Measurements from ENCODE around the gene MYOZ1. TPM values are rescaled to one million over a fixed set of nuclear protein-coding genes. Genes with fewer than 3 reads are reported as not detected.
"Not testable (repeated sequence)": the region's sequence is repeated elsewhere in the genome, so short reads cannot be mapped to it uniquely, and the experiment has no call there.

The MYOZ1 gene, protein sequence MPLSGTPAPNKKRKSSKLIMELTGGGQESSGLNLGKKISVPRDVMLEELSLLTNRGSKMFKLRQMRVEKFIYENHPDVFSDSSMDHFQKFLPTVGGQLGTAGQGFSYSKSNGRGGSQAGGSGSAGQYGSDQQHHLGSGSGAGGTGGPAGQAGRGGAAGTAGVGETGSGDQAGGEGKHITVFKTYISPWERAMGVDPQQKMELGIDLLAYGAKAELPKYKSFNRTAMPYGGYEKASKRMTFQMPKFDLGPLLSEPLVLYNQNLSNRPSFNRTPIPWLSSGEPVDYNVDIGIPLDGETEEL
- total RNA-seq = 1 to 10 TPM in 3 of 9 donors, under 1 TPM in 5, not detected in 1; 0.23 to 2.5 (median 0.74) TPM
- under 1 TPM; 0.28 to 0.76 TPM for polyA plus RNA-seq
- long read RNA-seq, donor 1, partial matches to known transcripts = 0 of 2 reads
- long read RNA-seq, donor 1, other reads (novel, unspliced or antisense) = 1 of 2 reads
- long read RNA-seq, donor 2 = 0 reads
- long read RNA-seq, donor 3 = 0 reads

DNA sequence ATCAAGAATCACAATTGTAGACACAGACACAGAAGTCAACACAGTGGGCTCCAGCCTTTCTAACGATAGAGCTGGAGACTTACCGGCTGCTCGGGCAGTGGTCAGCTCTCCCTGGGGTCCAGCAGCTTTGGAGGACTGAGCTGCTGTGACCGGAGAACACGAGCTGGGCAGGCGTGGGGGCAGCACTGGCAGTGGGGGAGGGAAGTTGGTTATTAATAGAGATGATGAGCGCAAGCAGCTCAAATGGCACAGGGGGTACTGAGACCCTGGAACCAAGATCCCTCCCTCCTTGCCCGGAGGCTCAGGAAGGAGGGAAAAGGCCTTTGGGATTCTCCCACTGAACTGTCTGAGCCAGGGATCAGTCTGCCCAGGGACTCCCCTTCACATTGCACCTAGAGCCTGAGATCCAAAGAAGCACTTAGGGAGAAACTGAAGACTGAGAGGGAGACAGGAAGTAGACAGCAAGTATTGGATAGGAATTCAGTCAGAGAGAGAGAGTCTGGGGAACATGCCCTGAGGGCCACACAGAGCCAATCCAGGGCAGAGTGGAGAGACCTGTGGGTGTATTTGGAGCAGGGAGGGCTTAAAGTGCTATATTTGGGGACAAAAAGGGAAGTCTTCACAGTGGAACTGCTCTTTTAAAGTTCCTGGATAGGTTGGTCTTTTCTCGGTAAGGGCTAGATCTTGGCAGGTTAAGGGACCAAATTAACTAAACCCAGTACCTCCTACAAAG lies at the start of gene MYOZ1:
Gene MYOZ1, minus strand, starts transcription at position 147 of the 733 bp plus-strand sequence. CDS start 1,457 bp downstream, outside the sequence.
- Histone ChIP-seq H3K36me3 (no peaks in the 10 kb centered on the region), H3K4me3 (peak within 1 kb of the TSS in 3 of 12 donors; percentile 4 to 15 (median 7)), H3K9me3 (no peaks in the 10 kb centered on the region), H3K27ac (peak within 1 kb of the TSS in 2 of 12 donors; percentile 37 to 60), H3K4me1 (peaks cover 0 to 15% (median 7%) of the 10 kb centered on the region in 12 donors), H3K27me3 (no peaks in the 10 kb centered on the region)
- no peak for ATAC-seq
- intact Hi-C loops (cut with DNase I) = loop anchor here in 3 of 10 donors (5.0 to 10.0 kb wide), 4 partner anchors 49 to 384 kb away; partner anchors contain the start of gene USP54 (in 1 of the 3)
- DNase-seq = no peak
- 49 to 70% (median 64%) methylated on average over 9 of the region's 9 CpGs for WGBS, 4 donors
- TF ChIP-seq CTCF (IDR thresholded peaks at IDR 0.05) = no peak
- no peak for TF ChIP-seq POLR2A (IDR thresholded peaks at IDR 0.05)

- H3K27me3 ChIP-seq; H3K4me3 ChIP-seq; DNase-seq; ATAC-seq; H3K4me1 ChIP-seq; intact Hi-C loops (cut with DNase I); H3K9me3 ChIP-seq; H3K27ac ChIP-seq: not testable (repeated sequence)
- H3K36me3 ChIP-seq = peaks cover 0 to 38% (median 4%) of the 10 kb centered on the region in 9 donors
- 94 to 96% (median 95%) methylated on average over 6 of the region's 6 CpGs for WGBS, 4 donors
These were observed 49.5 kb upstream of the MYOZ1 start for GRCh38 chr10:73690755-73691154.

GRCh38 chr10:73689596-73689995 lies 48.3 kb upstream of the MYOZ1 start:
- ATAC-seq; intact Hi-C loops (cut with DNase I); H3K4me3 ChIP-seq; H3K9me3 ChIP-seq; DNase-seq; H3K4me1 ChIP-seq; H3K27ac ChIP-seq; H3K27me3 ChIP-seq: not testable (repeated sequence)
- 92 to 100% (median 97%) methylated on average over 11 to 25 of the region's 28 CpGs for WGBS, 4 donors
- H3K36me3 ChIP-seq = peaks cover 0 to 42% (median 4%) of the 10 kb centered on the region in 9 donors

GRCh38 chr10:73687641-73688040 lies 46.4 kb upstream of the MYOZ1 start:
- H3K27me3 ChIP-seq; ATAC-seq; H3K27ac ChIP-seq; DNase-seq; H3K4me3 ChIP-seq; H3K9me3 ChIP-seq; H3K4me1 ChIP-seq; intact Hi-C loops (cut with DNase I): not testable (repeated sequence)
- WGBS, 4 donors = 85 to 100% (median 88%) methylated on average over 1 of the region's 1 CpG
- H3K36me3 ChIP-seq = peaks cover 0 to 23% (median 0%) of the 10 kb centered on the region in 9 donors

GRCh38 chr10:73674546-73674945 lies 33.3 kb upstream of the MYOZ1 start:
- H3K4me1 ChIP-seq; ATAC-seq; H3K27ac ChIP-seq; intact Hi-C loops (cut with DNase I); DNase-seq; H3K27me3 ChIP-seq; H3K36me3 ChIP-seq; H3K4me3 ChIP-seq; H3K9me3 ChIP-seq: not testable (repeated sequence)
- 85 to 90% (median 86%) methylated on average over 2 to 14 of the region's 20 CpGs; no CpG with 5 or more reads in 1 of the 4 donors for WGBS, 4 donors

- H3K4me1 ChIP-seq; intact Hi-C loops (cut with DNase I); DNase-seq; ATAC-seq; H3K27ac ChIP-seq; H3K36me3 ChIP-seq; H3K9me3 ChIP-seq; H3K27me3 ChIP-seq; H3K4me3 ChIP-seq: not testable (repeated sequence)
- WGBS, 4 donors = 92 to 95% (median 94%) methylated on average over 3 to 4 of the region's 4 CpGs
These were observed 27.1 kb upstream of the MYOZ1 start for GRCh38 chr10:73668378-73668777.

DNA sequence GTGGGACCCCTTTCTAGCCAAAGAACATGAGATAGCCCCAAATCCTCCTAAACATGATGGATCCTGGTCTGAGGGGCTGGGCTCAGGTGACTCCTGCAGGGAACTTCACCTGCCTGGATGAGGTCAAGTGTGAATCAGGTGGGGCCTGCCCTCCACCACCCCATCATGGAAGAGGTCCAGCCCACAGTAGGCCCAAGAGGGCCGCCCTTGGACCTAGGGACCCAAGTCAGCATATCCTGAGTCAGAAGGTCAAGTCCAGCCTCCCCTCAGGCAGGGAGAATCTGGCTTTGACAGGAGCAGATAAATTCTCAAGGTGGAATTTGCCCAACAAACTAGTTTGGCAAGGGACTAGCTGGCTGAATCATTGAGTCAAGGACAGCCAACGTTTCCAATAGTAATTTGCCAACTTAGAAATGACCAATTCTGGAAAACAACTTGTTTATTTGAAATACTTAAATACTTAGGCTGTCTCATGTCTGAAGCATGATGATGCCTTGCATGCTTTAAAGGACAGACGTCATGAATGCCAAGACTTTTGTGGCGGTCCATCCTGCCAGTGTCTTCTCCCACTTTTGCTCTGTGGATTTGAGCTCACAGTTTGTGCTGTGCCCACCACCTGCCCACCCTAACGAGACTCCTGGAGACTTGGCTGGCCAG lies 25.0 kb upstream of the MYOZ1 start:
- intact Hi-C loops (cut with DNase I); DNase-seq; H3K4me3 ChIP-seq; H3K36me3 ChIP-seq; ATAC-seq; H3K27me3 ChIP-seq; H3K4me1 ChIP-seq; H3K9me3 ChIP-seq: not testable (repeated sequence)
- peak overlapping the region in 2 of 12 donors; percentile 24 to 25 for H3K27ac ChIP-seq
- 45 to 65% (median 53%) methylated on average over 4 of the region's 5 CpGs for WGBS, 4 donors

DNA sequence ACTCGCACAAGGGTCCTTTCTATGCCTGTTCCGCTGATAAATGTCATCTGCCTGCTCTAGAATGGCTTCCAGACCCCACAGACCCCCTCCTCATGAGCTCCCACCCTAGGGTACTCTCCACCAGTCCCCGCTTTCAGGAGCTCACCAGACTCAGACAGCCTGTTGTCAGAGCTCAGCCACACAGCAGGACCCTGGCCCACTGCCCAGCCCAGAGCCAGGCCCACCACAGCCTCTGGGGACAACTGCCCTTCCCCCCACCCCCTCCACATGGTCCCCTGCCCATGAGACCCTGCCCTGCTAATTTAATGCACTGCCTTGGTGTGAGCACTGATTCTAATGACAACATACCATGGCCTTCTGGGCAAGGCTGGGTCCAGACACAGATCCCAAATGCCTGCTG lies 24.3 kb upstream of the MYOZ1 start:
- ATAC-seq = not testable (repeated sequence)
- 85 to 91% (median 87%) methylated on average over 3 of the region's 3 CpGs for WGBS, 4 donors

More for the DNA sequence above, 24.3 kb upstream of the MYOZ1 start:
- H3K4me3 ChIP-seq; H3K36me3 ChIP-seq; intact Hi-C loops (cut with DNase I); H3K9me3 ChIP-seq; H3K4me1 ChIP-seq; DNase-seq; H3K27me3 ChIP-seq: not testable (repeated sequence)
- peak overlapping the region in 2 of 12 donors; percentile 25 to 39 for H3K27ac ChIP-seq
